Heart right ventricle (tissue), 16 donors: ENCODE measurements around the gene USP3. TPM values are rescaled to one million over a fixed set of nuclear protein-coding genes. Genes with fewer than 3 reads are reported as not detected.
A peak's percentile ranks its signal among the peaks of the same experiment; 100 is the strongest.

Source experiments
- ATAC-seq, 8 donors: fragments of 200-7000 bp; cut with Tn5 transposase; one replicate each; pipeline ENCODE4 v1.9.1; 2020; ENCODE audit warnings: mild to moderate bottlenecking in 8 of 8, moderate library complexity in 8 of 8, moderate number of reproducible peaks in 1 of 8
- DNase-seq, 2 donors: peaks; one replicate each; pipeline ENCODE4 v3.0.0-alpha.2; 2020
- H3K27ac ChIP-seq, 10 donors: fragments of 200-600 bp; sonication (generic) in 2 of 10; one replicate each; pipeline versions ENCODE4 v1.5.0 to v1.8.0; 2020 to 2022; ENCODE audit warnings: mild to moderate bottlenecking in 3 of 10
- H3K27me3 ChIP-seq, 7 donors: fragments of 200-600 bp; one replicate each; pipeline ENCODE4 v1.8.0; 2021 to 2022; ENCODE audit warnings: mild to moderate bottlenecking in 2 of 7
- H3K36me3 ChIP-seq, 9 donors: fragments of 200-600 bp; sonication (generic) in 1 of 9; one replicate each; pipeline versions ENCODE4 v1.5.0 to v1.8.0; 2020 to 2022; ENCODE audit warnings: mild to moderate bottlenecking in 2 of 9
- H3K4me1 ChIP-seq, 9 donors: fragments of 200-600 bp; sonication (generic) in 1 of 9; one replicate each; pipeline versions ENCODE4 v1.5.0 to v1.8.0; 2020 to 2022; ENCODE audit warnings: mild to moderate bottlenecking in 4 of 9
- H3K4me3 ChIP-seq, 10 donors: fragments of 200-600 bp; sonication (generic) in 2 of 10; one replicate each; pipeline versions ENCODE4 v1.5.0 to v1.8.0; 2020 to 2022; ENCODE audit warnings: mild to moderate bottlenecking in 7 of 10, moderate library complexity in 2 of 10
- H3K9me3 ChIP-seq, 11 donors: fragments of 200-600 bp in 10 of 11; sonication (generic) in 2 of 11; one replicate each; pipeline versions ENCODE4 v1.5.0 to v1.8.0; 2013 to 2022; ENCODE audit warnings: mild to moderate bottlenecking in 2 of 11, control low read depth in 1 of 11, moderate library complexity in 1 of 11
- WGBS, 2 donors: extraction: QIAGEN DNeasy Blood & Tissue Kit; methylation state at CpG; one replicate each; pipeline ENCODE4 v1.1.7; 2013; ENCODE audit warnings: inconsistent platforms in 1 of 2; 5-methylcytosine and 5-hydroxymethylcytosine counted together
- intact Hi-C, 10 donors: fragments of 100-400 bp; cut with DNase I; formaldehyde crosslinking; loops; one replicate each; pipeline versions ENCODE4 v1.11.1 to v1.14.2; 2022
- polyA plus RNA-seq, 2 donors: library from polyadenylated mRNA; stranded (reverse); fragments of 200-250 nt; gene quantifications; one replicate each; pipeline ENCODE4 v1.2.3, GENCODE V29; 2013
- total RNA-seq, 10 donors: library from RNA; stranded (reverse); fragmentation: NEBNext Ultra II Directional in 3 of 10; extraction: Animal tissue kit (Norgen Biotek cat#: 25700) in 3 of 10; gene quantifications; one replicate each; pipeline versions ENCODE4 v1.2.1 to v1.2.4, GENCODE V29; 2021 to 2023
- TF ChIP-seq, protein P1 (sequence below), 9 donors: fragments of 200-600 bp; sonication (generic) in 2 of 9; IDR thresholded peaks; one replicate each; pipeline versions ENCODE4 v1.5.0 to v1.8.0; 2021 to 2022; ENCODE audit warnings: antibody characterized with exemption in 9 of 9, mild to moderate bottlenecking in 5 of 9, moderate library complexity in 1 of 9
- donor health status: Arrhythmogenic right ventricular cardiomyopathy.
- donor health status: ischemic (EF 13 %, LVEDD 7.1; RV severe dilation, severe dysfunction).
- donor health status: healthy with polysubstance abuse.
- donor health status: DM: no; HTN: yes; CAD: no.
- donor health status: DM: no; HTN: no; CAD: no.
- donor health status: ischemic (EF 25% LVEDD 6.9; RV normal size, moderate dysfunction).
- donor health status: ischemic (EF 25% LVEDD 5.7; RV mildly dilated, moderate dysfunction).
- donor health status: healthy.
- donor health status: DM: yes; HTN: yes; CAD: no.
- donor health status: Ischemic cardiomyopathy.
- donor health status: ischemic (EF 35%, LVEDD 5.7; RV mildly dilated, moderate dysfunction).
- donor health status: nonischemic (EF 11% LVEDD 7.7; RV severe dilation, severe dysfunction).
- donor health status: DM: yes; HTN: yes; CAD: no.
- donor health status: PGD.
- donor health status: ischemic (EF 29% LVEDD 5.4; RV normal size, mild dysfunction).
- donor health status: nonischemic (EF 23%, LVEDD 6.1; RV moderate dilation, normal function).

USP3 gene
- total and polyA plus RNA-seq, 12 donors: 8.4 to 23.7 (median 16.6) TPM

DNA sequence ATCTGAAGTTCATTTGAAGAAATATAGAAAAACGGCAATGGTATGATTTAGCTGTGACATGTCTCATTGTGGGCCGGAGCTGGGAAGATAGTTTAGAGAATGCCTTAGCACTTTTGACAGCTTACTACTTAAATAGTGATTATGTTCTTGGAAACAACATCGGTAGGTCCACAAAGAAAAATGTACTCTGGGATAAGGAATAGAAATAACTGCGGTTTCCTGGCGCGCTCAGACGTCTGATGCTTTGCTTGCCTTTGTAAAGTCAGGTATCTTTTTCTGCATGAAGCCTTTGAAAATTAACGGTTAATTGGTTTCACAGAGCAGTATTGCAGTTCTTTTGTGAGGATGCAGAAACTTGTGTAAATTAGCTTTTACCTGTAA, 1.4 kb downstream of the USP3 start:
- DNase-seq: no peak
- H3K27me3 ChIP-seq: no peaks in the 10 kb centered on the region
- TF ChIP-seq, protein P1, sequence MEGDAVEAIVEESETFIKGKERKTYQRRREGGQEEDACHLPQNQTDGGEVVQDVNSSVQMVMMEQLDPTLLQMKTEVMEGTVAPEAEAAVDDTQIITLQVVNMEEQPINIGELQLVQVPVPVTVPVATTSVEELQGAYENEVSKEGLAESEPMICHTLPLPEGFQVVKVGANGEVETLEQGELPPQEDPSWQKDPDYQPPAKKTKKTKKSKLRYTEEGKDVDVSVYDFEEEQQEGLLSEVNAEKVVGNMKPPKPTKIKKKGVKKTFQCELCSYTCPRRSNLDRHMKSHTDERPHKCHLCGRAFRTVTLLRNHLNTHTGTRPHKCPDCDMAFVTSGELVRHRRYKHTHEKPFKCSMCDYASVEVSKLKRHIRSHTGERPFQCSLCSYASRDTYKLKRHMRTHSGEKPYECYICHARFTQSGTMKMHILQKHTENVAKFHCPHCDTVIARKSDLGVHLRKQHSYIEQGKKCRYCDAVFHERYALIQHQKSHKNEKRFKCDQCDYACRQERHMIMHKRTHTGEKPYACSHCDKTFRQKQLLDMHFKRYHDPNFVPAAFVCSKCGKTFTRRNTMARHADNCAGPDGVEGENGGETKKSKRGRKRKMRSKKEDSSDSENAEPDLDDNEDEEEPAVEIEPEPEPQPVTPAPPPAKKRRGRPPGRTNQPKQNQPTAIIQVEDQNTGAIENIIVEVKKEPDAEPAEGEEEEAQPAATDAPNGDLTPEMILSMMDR (IDR thresholded peaks at IDR 0.05): no peak
- ATAC-seq: no peak
- H3K4me1 ChIP-seq: peaks cover 6 to 84% (median 75%) of the 10 kb centered on the region in 9 donors
- H3K4me3 ChIP-seq: peak overlapping the region; percentile 64 to 89 (median 84)
- intact Hi-C loops: loop anchor here in 5 of 10 donors (5.0 to 10.0 kb wide), 5 partner anchors 41 to 91 kb away; partner anchors contain the start of gene FBXL22 (in 3 of the 5)
- peak overlapping the region; percentile 77 to 100 (median 98) for H3K27ac ChIP-seq
- no peaks in the 10 kb centered on the region for H3K9me3 ChIP-seq
- H3K36me3 ChIP-seq: no peaks in the 10 kb centered on the region
- WGBS, 2 donors: 14 to 23% methylated on average over 8 of the region's 8 CpGs

- Histone ChIP-seq H3K4me3 (peak overlapping the region in 4 of 10 donors; percentile 64 to 87 (median 80)), H3K9me3 (no peaks in the 10 kb centered on the region), H3K27me3 (no peaks in the 10 kb centered on the region), H3K27ac (peak overlapping the region in 2 of 10 donors; percentile 100), H3K36me3 (no peaks in the 10 kb centered on the region), H3K4me1 (peaks cover 6 to 84% (median 72%) of the 10 kb centered on the region in 9 donors)
- no peak for ATAC-seq
- 84 to 85% methylated on average over 8 of the region's 8 CpGs for WGBS, 2 donors
- intact Hi-C loops: loop anchor here in 5 of 10 donors (5.0 to 10.0 kb wide), 5 partner anchors 41 to 91 kb away; partner anchors contain the start of gene FBXL22 (in 3 of the 5)
- TF ChIP-seq, protein P1 (IDR thresholded peaks at IDR 0.05): no peak
- no peak for DNase-seq
Measured at GRCh38 chr15:63506537-63507035, 2.2 kb downstream of the USP3 start.

- intact Hi-C loops: loop anchor here in 5 of 10 donors (5.0 to 10.0 kb wide), 5 partner anchors 39 to 89 kb away; partner anchors contain the start of gene FBXL22 (in 3 of the 5)
- WGBS, 2 donors: 31 to 32% methylated on average over 2 of the region's 2 CpGs
Measured at GRCh38 chr15:63507878-63508818, 3.8 kb downstream of the USP3 start.

More at GRCh38 chr15:63507878-63508818, 3.8 kb downstream of the USP3 start:
- Histone ChIP-seq H3K9me3 (no peaks in the 10 kb centered on the region), H3K36me3 (no peaks in the 10 kb centered on the region), H3K4me3 (no peak overlapping the region), H3K4me1 (peaks cover 6 to 82% (median 56%) of the 10 kb centered on the region in 9 donors), H3K27me3 (no peaks in the 10 kb centered on the region), H3K27ac (no peak overlapping the region)
- TF ChIP-seq, protein P1 (IDR thresholded peaks at IDR 0.05): no peak
- no peak for ATAC-seq
- DNase-seq: no peak
